ENCODE data around the gene DGKI.

DNA sequence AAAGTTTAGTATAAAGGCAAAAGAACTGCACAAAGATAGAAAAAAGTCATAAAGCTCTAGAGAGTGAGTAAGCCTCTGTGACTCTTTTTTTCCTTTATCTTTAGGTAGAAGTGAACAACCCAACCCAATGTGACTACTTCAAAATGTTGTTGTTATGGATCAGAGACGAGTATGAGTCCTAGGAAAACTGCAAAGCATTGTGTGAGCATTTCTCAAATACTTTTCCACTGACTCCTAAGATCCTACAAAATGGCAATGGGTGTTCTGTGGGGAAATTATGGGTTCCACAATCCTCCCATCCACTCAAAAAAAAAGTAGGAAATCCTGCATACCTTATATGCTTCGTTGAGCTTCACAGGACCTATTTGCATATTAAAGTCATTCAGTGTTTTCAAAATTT is 177.1 kb downstream of the DGKI start:
- TF ChIP-seq CTCF (IDR thresholded peaks at IDR 0.05) (no peak), POLR2AphosphoS5 (IDR thresholded peaks at IDR 0.05) (no peak), POLR2A (IDR thresholded peaks at IDR 0.05) (no peak)
